ENCODE data around the gene PKP3. TPM values are rescaled to one million over a fixed set of nuclear protein-coding genes. Genes with fewer than 3 reads are reported as not detected.

PKP3 gene
- total RNA-seq, 4 donors from 2014 or later, result 4.6 to 16.2 (median 13.5) TPM

- TF ChIP-seq CTCF (IDR thresholded peaks at IDR 0.05), result no peak
- TF ChIP-seq EP300 (IDR thresholded peaks at IDR 0.05), result no peak
- no peak for TF ChIP-seq POLR2A (IDR thresholded peaks at IDR 0.05)
These were observed 13.5 kb upstream of the PKP3 start for GRCh38 chr11:380491-380890.

GRCh38 chr11:380996-381395 lies 13.0 kb upstream of the PKP3 start:
- no peaks in the 10 kb centered on the region for H3K27me3 ChIP-seq
- no peak overlapping the region for H3K27ac ChIP-seq
- no peak for DNase-seq (ENCODE audit: low spot score in 2 of 2)
- 89 to 90% methylated on average over 11 to 14 of the region's 14 CpGs for WGBS, 2 donors
- peaks cover 0 to 51% (median 0%) of the 10 kb centered on the region in 3 donors for H3K36me3 ChIP-seq
- TF ChIP-seq EP300 (IDR thresholded peaks at IDR 0.05), result no peak
- H3K9me3 ChIP-seq, result peaks cover 0 to 4% (median 0%) of the 10 kb centered on the region in 4 donors
- H3K4me1 ChIP-seq, result no peaks in the 10 kb centered on the region
- H3K4me3 ChIP-seq, result no peak overlapping the region

More at GRCh38 chr11:380491-380890, 13.5 kb upstream of the PKP3 start:
- Histone ChIP-seq H3K27ac (no peak overlapping the region), H3K4me3 (no peak overlapping the region), H3K9me3 (no peaks in the 10 kb centered on the region), H3K27me3 (no peaks in the 10 kb centered on the region), H3K4me1 (no peaks in the 10 kb centered on the region), H3K36me3 (peaks cover 0 to 56% (median 0%) of the 10 kb centered on the region in 3 donors)
- no peak for DNase-seq (ENCODE audit: low spot score in 2 of 2)
- WGBS, 2 donors, result 89 to 92% methylated on average over 13 to 23 of the region's 23 CpGs

- Histone ChIP-seq H3K36me3 (peaks cover 0 to 45% (median 0%) of the 10 kb centered on the region in 3 donors), H3K4me3 (no peak overlapping the region), H3K27ac (no peak overlapping the region), H3K9me3 (peaks cover 0 to 10% (median 0%) of the 10 kb centered on the region in 4 donors), H3K4me1 (no peaks in the 10 kb centered on the region), H3K27me3 (no peaks in the 10 kb centered on the region)
- no peak for TF ChIP-seq POLR2A (IDR thresholded peaks at IDR 0.05)
- no peak for TF ChIP-seq CTCF (IDR thresholded peaks at IDR 0.05)
- no peak for TF ChIP-seq EP300 (IDR thresholded peaks at IDR 0.05)
- no peak for DNase-seq (ENCODE audit: low spot score in 2 of 2)
- 71 to 77% methylated on average over 15 to 21 of the region's 35 CpGs for WGBS, 2 donors
These were observed 12.4 kb upstream of the PKP3 start for GRCh38 chr11:381501-382072.

- no peak for DNase-seq (ENCODE audit: low spot score in 2 of 2)
- Histone ChIP-seq H3K27me3 (no peaks in the 10 kb centered on the region), H3K27ac (no peak overlapping the region), H3K4me3 (no peak overlapping the region), H3K4me1 (no peaks in the 10 kb centered on the region), H3K9me3 (peaks cover 0 to 15% (median 0%) of the 10 kb centered on the region in 4 donors), H3K36me3 (peaks cover 0 to 39% (median 0%) of the 10 kb centered on the region in 3 donors)
- TF ChIP-seq EP300 (IDR thresholded peaks at IDR 0.05) (no peak), CTCF (IDR thresholded peaks at IDR 0.05) (no peak), POLR2A (IDR thresholded peaks at IDR 0.05) (no peak)
- 66 to 76% methylated on average over 10 of the region's 11 CpGs for WGBS, 2 donors
These were observed 11.9 kb upstream of the PKP3 start for GRCh38 chr11:382081-382629.

- Histone ChIP-seq H3K4me1 (no peaks in the 10 kb centered on the region), H3K27me3 (no peaks in the 10 kb centered on the region), H3K9me3 (peaks cover 0 to 15% (median 0%) of the 10 kb centered on the region in 4 donors), H3K36me3 (peaks cover 0 to 27% (median 0%) of the 10 kb centered on the region in 3 donors), H3K4me3 (no peak overlapping the region), H3K27ac (no peak overlapping the region)
- no peak for TF ChIP-seq CTCF (IDR thresholded peaks at IDR 0.05)
- TF ChIP-seq POLR2A (IDR thresholded peaks at IDR 0.05), result no peak
- no peak for TF ChIP-seq EP300 (IDR thresholded peaks at IDR 0.05)
- no peak for DNase-seq (ENCODE audit: low spot score in 2 of 2)
- 76 to 84% methylated on average over 14 of the region's 14 CpGs for WGBS, 2 donors
These were observed 10.6 kb upstream of the PKP3 start for GRCh38 chr11:383431-383830.
